Measurements from ENCODE around the gene PRKACG.
A peak's percentile ranks its signal among the peaks of the same experiment; 100 is the strongest.

Gene PRKACG

GRCh38 chr9:69036309-69036708 lies 22.4 kb upstream of the PRKACG start:
- Mint-ChIP-seq H3K4me3 (peak overlapping the region; percentile 95), H3K4me1 (ENCODE audit: low read depth) (peaks cover 26% of the 10 kb centered on the region), H3K9me3 (no peaks in the 10 kb centered on the region), H3K27me3 (ENCODE audit: low read depth) (no peaks in the 10 kb centered on the region), H3K36me3 (ENCODE audit: low read depth) (peaks cover 8% of the 10 kb centered on the region), H3K27ac (peak overlapping the region; percentile 87)
- peak; percentile 32 for DNase-seq (ENCODE audit: low spot score)

- no peaks in the 10 kb centered on the region for H3K9me3 Mint-ChIP-seq
- peaks cover 32% of the 10 kb centered on the region for H3K4me1 Mint-ChIP-seq (ENCODE audit: low read depth)
- peak within 1 kb of the TSS; percentile 87 for H3K27ac Mint-ChIP-seq
- DNase-seq (ENCODE audit: low spot score): peak; percentile 81
- no peaks in the 10 kb centered on the region for H3K27me3 Mint-ChIP-seq (ENCODE audit: low read depth)
- peak within 1 kb of the TSS; percentile 95 for H3K4me3 Mint-ChIP-seq
- peaks cover 6% of the 10 kb centered on the region for H3K36me3 Mint-ChIP-seq (ENCODE audit: low read depth)
Observed at GRCh38 chr9:69035438-69036308, 21.8 kb upstream of the PRKACG start, which contains the start of gene FXN. Gene FXN, plus strand, starts transcription at chr9:69035752. Its CDS starts 31 bp downstream, at chr9:69035783.

GRCh38 chr9:69034071-69034470 lies 20.2 kb upstream of the PRKACG start:
- no peak for DNase-seq (ENCODE audit: low spot score)
- peaks cover 17% of the 10 kb centered on the region for H3K36me3 Mint-ChIP-seq (ENCODE audit: low read depth)
- peaks cover 11% of the 10 kb centered on the region for H3K9me3 Mint-ChIP-seq
- no peaks in the 10 kb centered on the region for H3K27me3 Mint-ChIP-seq (ENCODE audit: low read depth)
- peaks cover 43% of the 10 kb centered on the region for H3K4me1 Mint-ChIP-seq (ENCODE audit: low read depth)
- H3K27ac Mint-ChIP-seq: no peak overlapping the region
- H3K4me3 Mint-ChIP-seq: no peak overlapping the region

- no peaks in the 10 kb centered on the region for H3K27me3 Mint-ChIP-seq (ENCODE audit: low read depth)
- H3K27ac Mint-ChIP-seq: no peak overlapping the region
- DNase-seq (ENCODE audit: low spot score): no peak
- no peak overlapping the region for H3K4me3 Mint-ChIP-seq
- peaks cover 11% of the 10 kb centered on the region for H3K9me3 Mint-ChIP-seq
- H3K4me1 Mint-ChIP-seq (ENCODE audit: low read depth): peaks cover 53% of the 10 kb centered on the region
- peaks cover 12% of the 10 kb centered on the region for H3K36me3 Mint-ChIP-seq (ENCODE audit: low read depth)
Observed at GRCh38 chr9:69030851-69031645, 17.1 kb upstream of the PRKACG start.

GRCh38 chr9:69029535-69029934 lies 15.6 kb upstream of the PRKACG start:
- peaks cover 52% of the 10 kb centered on the region for H3K4me1 Mint-ChIP-seq (ENCODE audit: low read depth)
- no peak for DNase-seq (ENCODE audit: low spot score)
- peak overlapping the region; percentile 34 for H3K4me3 Mint-ChIP-seq
- peaks cover 11% of the 10 kb centered on the region for H3K9me3 Mint-ChIP-seq
- peaks cover 12% of the 10 kb centered on the region for H3K36me3 Mint-ChIP-seq (ENCODE audit: low read depth)
- H3K27me3 Mint-ChIP-seq (ENCODE audit: low read depth): no peaks in the 10 kb centered on the region
- H3K27ac Mint-ChIP-seq: no peak overlapping the region

- peak; percentile 43 for DNase-seq (ENCODE audit: low spot score)
- Mint-ChIP-seq H3K36me3 (ENCODE audit: low read depth) (peaks cover 12% of the 10 kb centered on the region), H3K4me1 (ENCODE audit: low read depth) (peaks cover 57% of the 10 kb centered on the region), H3K27ac (peak overlapping the region; percentile 64), H3K9me3 (peaks cover 11% of the 10 kb centered on the region), H3K27me3 (ENCODE audit: low read depth) (no peaks in the 10 kb centered on the region), H3K4me3 (peak overlapping the region; percentile 34)
Observed at GRCh38 chr9:69028754-69029153, 14.8 kb upstream of the PRKACG start.

GRCh38 chr9:69027355-69028097 lies 13.6 kb upstream of the PRKACG start:
- Mint-ChIP-seq H3K4me3 (peak overlapping the region; percentile 11), H3K4me1 (ENCODE audit: low read depth) (peaks cover 59% of the 10 kb centered on the region), H3K36me3 (ENCODE audit: low read depth) (peaks cover 13% of the 10 kb centered on the region), H3K9me3 (peaks cover 11% of the 10 kb centered on the region), H3K27me3 (ENCODE audit: low read depth) (no peaks in the 10 kb centered on the region), H3K27ac (peak overlapping the region; percentile 42)
- peak; percentile 33 for DNase-seq (ENCODE audit: low spot score)

- H3K27ac Mint-ChIP-seq: no peak overlapping the region
- no peaks in the 10 kb centered on the region for H3K9me3 Mint-ChIP-seq
- no peak for DNase-seq (ENCODE audit: low spot score)
- no peaks in the 10 kb centered on the region for H3K27me3 Mint-ChIP-seq (ENCODE audit: low read depth)
- peaks cover 3% of the 10 kb centered on the region for H3K36me3 Mint-ChIP-seq (ENCODE audit: low read depth)
- peaks cover 57% of the 10 kb centered on the region for H3K4me1 Mint-ChIP-seq (ENCODE audit: low read depth)
- no peak overlapping the region for H3K4me3 Mint-ChIP-seq
Observed at GRCh38 chr9:69023650-69024049, 9.7 kb upstream of the PRKACG start.

- H3K27me3 Mint-ChIP-seq (ENCODE audit: low read depth): peaks cover 2% of the 10 kb centered on the region
- H3K27ac Mint-ChIP-seq: peak overlapping the region; percentile 74
- no peaks in the 10 kb centered on the region for H3K9me3 Mint-ChIP-seq
Observed at GRCh38 chr9:69020301-69021145, 6.6 kb upstream of the PRKACG start.

GRCh38 chr9:69019808-69020207 lies 5.9 kb upstream of the PRKACG start:
- peak overlapping the region; percentile 74 for H3K27ac Mint-ChIP-seq
- peak overlapping the region; percentile 68 for H3K4me3 Mint-ChIP-seq
- H3K27me3 Mint-ChIP-seq (ENCODE audit: low read depth): peaks cover 5% of the 10 kb centered on the region
- H3K36me3 Mint-ChIP-seq (ENCODE audit: low read depth): peaks cover 3% of the 10 kb centered on the region
- peaks cover 52% of the 10 kb centered on the region for H3K4me1 Mint-ChIP-seq (ENCODE audit: low read depth)
- DNase-seq (ENCODE audit: low spot score): no peak
- no peaks in the 10 kb centered on the region for H3K9me3 Mint-ChIP-seq

More at GRCh38 chr9:69020301-69021145, 6.6 kb upstream of the PRKACG start:
- peaks cover 3% of the 10 kb centered on the region for H3K36me3 Mint-ChIP-seq (ENCODE audit: low read depth)
- DNase-seq (ENCODE audit: low spot score): no peak
- H3K4me3 Mint-ChIP-seq: peak overlapping the region; percentile 68
- peaks cover 51% of the 10 kb centered on the region for H3K4me1 Mint-ChIP-seq (ENCODE audit: low read depth)

GRCh38 chr9:69018737-69019136 lies 4.8 kb upstream of the PRKACG start:
- Mint-ChIP-seq H3K27me3 (ENCODE audit: low read depth) (peaks cover 8% of the 10 kb centered on the region), H3K4me3 (peak overlapping the region; percentile 37), H3K27ac (peak overlapping the region; percentile 74), H3K36me3 (ENCODE audit: low read depth) (peaks cover 3% of the 10 kb centered on the region), H3K4me1 (ENCODE audit: low read depth) (peaks cover 46% of the 10 kb centered on the region), H3K9me3 (no peaks in the 10 kb centered on the region)
- no peak for DNase-seq (ENCODE audit: low spot score)

GRCh38 chr9:69016191-69017096 lies 2.5 kb upstream of the PRKACG start:
- peaks cover 12% of the 10 kb centered on the region for H3K27me3 Mint-ChIP-seq (ENCODE audit: low read depth)
- H3K9me3 Mint-ChIP-seq: no peaks in the 10 kb centered on the region
- H3K36me3 Mint-ChIP-seq (ENCODE audit: low read depth): peaks cover 1% of the 10 kb centered on the region
- no peak overlapping the region for H3K4me3 Mint-ChIP-seq
- no peak overlapping the region for H3K27ac Mint-ChIP-seq
- DNase-seq (ENCODE audit: low spot score): no peak
- peaks cover 41% of the 10 kb centered on the region for H3K4me1 Mint-ChIP-seq (ENCODE audit: low read depth)
